HCT116 (cell line): ENCODE data around the gene NEDD4L. TPM values are rescaled to one million over a fixed set of nuclear protein-coding genes. Genes with fewer than 3 reads are reported as not detected.

Experiments used
- ATAC-seq: fragments of 200-7000 bp; cut with Tn5 transposase; 2 replicates; pipeline ENCODE4 v1.9.1; 2020; ENCODE audit warnings: mild to moderate bottlenecking, moderate library complexity
- BruUV-seq: library from RNA; stranded (reverse); fragments of 400-500 nt; replicated peaks from 2 replicates; lab custom pipeline; 2021; lab: Mats Ljungman, UMichigan
- CTCF ChIA-PET: fragments of 300-600 bp; sonication (Branson Sonifier 250); formaldehyde crosslinking; loops from one replicate; lab custom pipeline; 2021; ENCODE audit warnings: antibody characterized with exemption; lab: Charles Lee
- POLR2A ChIA-PET: fragments of 300-600, 350-600 bp; sonication (Branson Sonifier 250); formaldehyde crosslinking; loops from one replicate; lab custom pipeline; 2021; ENCODE audit warnings: antibody characterized with exemption; lab: Charles Lee
- RAD21 ChIA-PET, 2 experiments: fragments of 300-600 bp; sonication (Branson Sonifier 250); formaldehyde crosslinking; loops; one replicate each; lab custom pipeline; 2023; ENCODE audit warnings: low total read pairs in 2 of 2; ENCODE audit not compliant: uncharacterized antibody in 2 of 2, unreplicated experiment in 2 of 2, low non-redundant PET in 1 of 2; lab: Charles Lee
- DNase-seq: peaks from one replicate; pipeline ENCODE4 v3.0.0-alpha.2; 2010; ENCODE audit warnings: low read depth, low spot score
- H2AFZ ChIP-seq: fragments of 200-600 bp; shearing (Covaris generic), sonication (generic); 2 replicates; pipeline ENCODE4 v1.6.1; 2017; ENCODE audit warnings: low read depth, mixed run types, mixed read lengths, antibody characterized with exemption, low read length; ENCODE audit not compliant: poor library complexity, severe bottlenecking
- H3K27ac ChIP-seq: 2 replicates; pipeline ENCODE4 v1.5.1; 2012; ENCODE audit warnings: low read depth, low read length
- H3K27me3 ChIP-seq: fragments of 200-600 bp; sonication (generic); 2 replicates; pipeline ENCODE4 v1.6.1; 2016; ENCODE audit warnings: mixed run types, low read length, mixed read lengths; ENCODE audit not compliant: insufficient read depth
- H3K36me3 ChIP-seq, 2 experiments: fragments of 200-500 bp in 1 of 2; fragments of 200-600 bp in 1 of 2; sonication (Bioruptor generic) in 1 of 2; sonication (generic) in 1 of 2; 2 replicates each; pipeline versions ENCODE4 v1.5.1 to v1.6.1; 2014 to 2016; ENCODE audit warnings: low read length in 2 of 2, inconsistent platforms in 1 of 2, mixed read lengths in 1 of 2, mixed run types in 1 of 2; ENCODE audit not compliant: insufficient read depth in 2 of 2, control insufficient read depth in 1 of 2
- H3K4me1 ChIP-seq, 2 experiments: fragments of 200-600 bp in 1 of 2; sonication (generic) in 1 of 2; 2 replicates each; pipeline versions ENCODE4 v1.5.1 to v1.6.1; 2012 to 2017; ENCODE audit warnings: low read length in 2 of 2, inconsistent platforms in 1 of 2, mild to moderate bottlenecking in 1 of 2, mixed read lengths in 1 of 2, mixed run types in 1 of 2, moderate library complexity in 1 of 2; ENCODE audit not compliant: insufficient read depth in 2 of 2, control insufficient read depth in 1 of 2
- H3K4me2 ChIP-seq: fragments of 200-600 bp; sonication (generic); 2 replicates; pipeline ENCODE4 v1.6.1; 2017; ENCODE audit warnings: mixed run types, low read length, mixed read lengths
- H3K4me3 ChIP-seq, 2 experiments: fragments of 200-600 bp in 1 of 2; sonication (generic) in 1 of 2; replicated peaks in 1 of 2; 2 replicates each; pipeline ENCODE4 v1.5.1; 2011 to 2016; ENCODE audit warnings: low read length in 2 of 2, control low read depth in 1 of 2, low read depth in 1 of 2, mild to moderate bottlenecking in 1 of 2, mixed read lengths in 1 of 2, mixed run types in 1 of 2
- H3K79me2 ChIP-seq: fragments of 200-600 bp; sonication (generic); 2 replicates; pipeline ENCODE4 v1.6.1; 2017; ENCODE audit warnings: mild to moderate bottlenecking, mixed run types, low read length, moderate library complexity, mixed read lengths; ENCODE audit not compliant: insufficient read depth
- H3K9ac ChIP-seq: fragments of 200-600 bp; sonication (generic); 2 replicates; pipeline ENCODE4 v1.6.1; 2016; ENCODE audit warnings: low read length, mixed read lengths
- H3K9me2 ChIP-seq: fragments of 200-600 bp; sonication (generic), shearing (Covaris generic); 2 replicates; pipeline ENCODE4 v1.6.1; 2017; ENCODE audit warnings: mixed run types, mild to moderate bottlenecking, moderate library complexity; ENCODE audit not compliant: insufficient read depth
- H3K9me3 ChIP-seq, 2 experiments: fragments of 200-500 bp in 1 of 2; fragments of 200-600 bp in 1 of 2; sonication (Bioruptor generic) in 1 of 2; sonication (generic) in 1 of 2; 2 replicates each; pipeline ENCODE4 v1.6.1; 2014 to 2017; ENCODE audit warnings: low read length in 2 of 2, mixed read lengths in 2 of 2, inconsistent platforms in 1 of 2, low read depth in 1 of 2, mild to moderate bottlenecking in 1 of 2, mixed run types in 1 of 2, moderate library complexity in 1 of 2; ENCODE audit not compliant: control insufficient read depth in 1 of 2, insufficient read depth in 1 of 2
- H4K20me1 ChIP-seq: fragments of 200-600 bp; sonication (generic), shearing (Covaris generic); 2 replicates; pipeline ENCODE4 v1.6.1; 2017; ENCODE audit warnings: mixed run types, mild to moderate bottlenecking, moderate library complexity; ENCODE audit not compliant: insufficient read depth
- CEBPB ChIP-seq: IDR thresholded peaks from 2 replicates; pipeline ENCODE4 v1.6.1; 2012; ENCODE audit warnings: low read depth
- EGR1 ChIP-seq: IDR thresholded peaks from 2 replicates; pipeline ENCODE4 v1.6.1; 2012; ENCODE audit warnings: low read depth
- ELF1 ChIP-seq: IDR thresholded peaks from 2 replicates; pipeline ENCODE4 v1.6.1; 2012; ENCODE audit warnings: low read depth, borderline replicate concordance
- EZH2 ChIP-seq: fragments of 200-600 bp; sonication (generic); IDR thresholded peaks from 2 replicates; pipeline ENCODE4 v1.6.1; 2017; ENCODE audit warnings: antibody characterized with exemption, mixed run types
- EZH2phosphoT487 ChIP-seq: fragments of 200-600 bp; IDR thresholded peaks from 2 replicates; pipeline ENCODE4 v1.6.1; 2018; ENCODE audit warnings: antibody characterized with exemption, borderline replicate concordance
- FOSL1 ChIP-seq: IDR thresholded peaks from 2 replicates; pipeline ENCODE4 v1.6.1; 2012; ENCODE audit warnings: low read depth
- JUND ChIP-seq: IDR thresholded peaks from 2 replicates; pipeline ENCODE4 v1.6.1; 2012
- POLR2A ChIP-seq: IDR thresholded peaks from 2 replicates; pipeline ENCODE4 v1.7.0; 2011; ENCODE audit warnings: borderline replicate concordance; ENCODE audit not compliant: insufficient read depth, insufficient read length; ENCODE audit errors: extremely low read depth
- POLR2AphosphoS5 ChIP-seq: IDR thresholded peaks from 2 replicates; pipeline ENCODE4 v1.6.1; 2011; ENCODE audit warnings: mild to moderate bottlenecking, low read depth, low read length, moderate library complexity
- SP1 ChIP-seq: IDR thresholded peaks from 2 replicates; pipeline ENCODE4 v1.6.1; 2012; ENCODE audit warnings: low read depth
- TCF7L2 ChIP-seq: IDR thresholded peaks from 2 replicates; pipeline ENCODE4 v1.7.0; 2011; ENCODE audit warnings: borderline replicate concordance, inconsistent platforms; ENCODE audit not compliant: insufficient read depth, insufficient read length; ENCODE audit errors: extremely low read depth
- YY1 ChIP-seq: IDR thresholded peaks from 2 replicates; pipeline ENCODE4 v1.6.1; 2011; ENCODE audit warnings: low read length, low read depth, moderate library complexity, mild to moderate bottlenecking; ENCODE audit not compliant: insufficient replicate concordance; ENCODE audit errors: extremely low read depth
- ZFX ChIP-seq: fragments of 450-650 bp; IDR thresholded peaks from 2 replicates; pipeline ENCODE4 v1.6.1; 2017
- intact Hi-C: fragments of 100-400 bp; cut with micrococcal nuclease; formaldehyde crosslinking; loops from 2 replicates; pipeline ENCODE4 v1.10.0; 2022
- total RNA-seq: library from RNA; stranded (reverse); gene quantifications from one replicate; pipeline ENCODE4 v1.2.1, GENCODE V29; 2021; ENCODE audit not compliant: unreplicated experiment
- TF ChIP-seq, protein P1 (sequence below): IDR thresholded peaks from 2 replicates; pipeline ENCODE4 v1.6.1; 2012; ENCODE audit warnings: low read depth
- TF ChIP-seq, protein P2 (sequence below): IDR thresholded peaks from 2 replicates; pipeline ENCODE4 v1.6.1; 2012

The NEDD4L gene
- total RNA-seq, 1 experiment from 2014 or later = 41.5 TPM

GRCh38 chr18:58192519-58192918 lies 148.5 kb downstream of the NEDD4L start:
- Histone ChIP-seq H3K27me3 (no peaks in the 10 kb centered on the region), H3K4me3 (no peak overlapping the region), H3K4me1 (peaks cover 16 to 39% of the 10 kb centered on the region in 2 experiments), H3K4me2 (no peak overlapping the region), H3K79me2 (no peaks in the 10 kb centered on the region), H2AFZ (no peak overlapping the region), H3K36me3 (no peaks in the 10 kb centered on the region), H3K9me2 (no peaks in the 10 kb centered on the region), H3K9ac (no peak overlapping the region), H3K27ac (no peak overlapping the region), H4K20me1 (no peaks in the 10 kb centered on the region), H3K9me3 (no peaks in the 10 kb centered on the region)
- intact Hi-C loops = loop anchor here (10.0 kb wide), 1 partner anchor 302 kb away; no protein-coding TSS in a partner anchor
- TF ChIP-seq CEBPB (no peak), POLR2AphosphoS5 (no peak), TCF7L2 (no peak), ZFX (no peak), EZH2 (no peak), ELF1 (no peak), JUND (no peak), EGR1 (no peak), YY1 (no peak), POLR2A (no peak), SP1 (no peak), FOSL1 (no peak), EZH2phosphoT487 (no peak)
- TF ChIP-seq, protein P1, sequence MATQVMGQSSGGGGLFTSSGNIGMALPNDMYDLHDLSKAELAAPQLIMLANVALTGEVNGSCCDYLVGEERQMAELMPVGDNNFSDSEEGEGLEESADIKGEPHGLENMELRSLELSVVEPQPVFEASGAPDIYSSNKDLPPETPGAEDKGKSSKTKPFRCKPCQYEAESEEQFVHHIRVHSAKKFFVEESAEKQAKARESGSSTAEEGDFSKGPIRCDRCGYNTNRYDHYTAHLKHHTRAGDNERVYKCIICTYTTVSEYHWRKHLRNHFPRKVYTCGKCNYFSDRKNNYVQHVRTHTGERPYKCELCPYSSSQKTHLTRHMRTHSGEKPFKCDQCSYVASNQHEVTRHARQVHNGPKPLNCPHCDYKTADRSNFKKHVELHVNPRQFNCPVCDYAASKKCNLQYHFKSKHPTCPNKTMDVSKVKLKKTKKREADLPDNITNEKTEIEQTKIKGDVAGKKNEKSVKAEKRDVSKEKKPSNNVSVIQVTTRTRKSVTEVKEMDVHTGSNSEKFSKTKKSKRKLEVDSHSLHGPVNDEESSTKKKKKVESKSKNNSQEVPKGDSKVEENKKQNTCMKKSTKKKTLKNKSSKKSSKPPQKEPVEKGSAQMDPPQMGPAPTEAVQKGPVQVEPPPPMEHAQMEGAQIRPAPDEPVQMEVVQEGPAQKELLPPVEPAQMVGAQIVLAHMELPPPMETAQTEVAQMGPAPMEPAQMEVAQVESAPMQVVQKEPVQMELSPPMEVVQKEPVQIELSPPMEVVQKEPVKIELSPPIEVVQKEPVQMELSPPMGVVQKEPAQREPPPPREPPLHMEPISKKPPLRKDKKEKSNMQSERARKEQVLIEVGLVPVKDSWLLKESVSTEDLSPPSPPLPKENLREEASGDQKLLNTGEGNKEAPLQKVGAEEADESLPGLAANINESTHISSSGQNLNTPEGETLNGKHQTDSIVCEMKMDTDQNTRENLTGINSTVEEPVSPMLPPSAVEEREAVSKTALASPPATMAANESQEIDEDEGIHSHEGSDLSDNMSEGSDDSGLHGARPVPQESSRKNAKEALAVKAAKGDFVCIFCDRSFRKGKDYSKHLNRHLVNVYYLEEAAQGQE = no peak
- TF ChIP-seq, protein P2, sequence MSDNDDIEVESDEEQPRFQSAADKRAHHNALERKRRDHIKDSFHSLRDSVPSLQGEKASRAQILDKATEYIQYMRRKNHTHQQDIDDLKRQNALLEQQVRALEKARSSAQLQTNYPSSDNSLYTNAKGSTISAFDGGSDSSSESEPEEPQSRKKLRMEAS = no peak
- ChIA-PET POLR2A (no interaction called here), RAD21 (no interaction called here), CTCF (interaction anchor here (1.2 to 4.3 kb wide), 3 partner anchors 9 to 129 kb away, joined by 3 to 14 read pairs (median 7); no protein-coding TSS in a partner anchor)
- DNase-seq (no peak), ATAC-seq (no peak)
- BruUV-seq = no TSS peak
